ENCODE data around the gene DEDD.

DEDD gene

GRCh38 chr1:161172776-161173376 lies 40.4 kb upstream of the DEDD start:
- H3K36me3 ChIP-seq: peaks cover 49% of the 10 kb centered on the region
- TF ChIP-seq CTCF (IDR thresholded peaks at IDR 0.05; ENCODE audit: low read depth, low read length): no peak
- no peaks in the 10 kb centered on the region for H3K27me3 ChIP-seq
- no peaks in the 10 kb centered on the region for H3K9me3 ChIP-seq
- no peaks in the 10 kb centered on the region; the same call in 1 of the 2 replicates for H3K4me1 ChIP-seq
- DNase-seq: no peak
- H3K4me3 ChIP-seq (ENCODE audit: low read depth, low read length): no peak overlapping the region

DNA sequence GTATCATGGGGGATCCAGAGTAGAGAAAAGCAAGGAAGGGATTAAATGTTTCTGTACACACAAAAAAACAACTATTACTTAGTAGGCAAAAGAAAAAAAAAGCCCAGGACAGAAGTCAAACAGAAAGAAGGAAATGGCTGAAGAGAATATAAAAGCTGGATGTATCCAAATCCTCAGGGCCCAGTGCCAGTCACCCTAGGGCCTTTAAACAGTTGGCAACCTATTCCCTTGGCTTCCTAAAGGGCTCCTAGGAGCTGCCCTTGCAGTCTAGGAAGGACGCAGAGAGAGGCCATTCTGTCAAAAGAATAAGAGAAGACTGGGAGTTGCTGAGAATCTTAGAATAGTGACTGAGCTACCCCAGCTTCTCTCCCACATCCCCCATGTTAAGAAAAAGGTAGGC lies 39.9 kb upstream of the DEDD start:
- Histone ChIP-seq H3K4me3 (ENCODE audit: low read depth, low read length) (no peak overlapping the region), H3K9me3 (no peaks in the 10 kb centered on the region), H3K4me1 (no peaks in the 10 kb centered on the region), H3K36me3 (peaks cover 49% of the 10 kb centered on the region), H3K27me3 (no peaks in the 10 kb centered on the region)
- TF ChIP-seq CTCF (IDR thresholded peaks at IDR 0.05; ENCODE audit: low read depth, low read length): no peak
- no peak for DNase-seq

DNA sequence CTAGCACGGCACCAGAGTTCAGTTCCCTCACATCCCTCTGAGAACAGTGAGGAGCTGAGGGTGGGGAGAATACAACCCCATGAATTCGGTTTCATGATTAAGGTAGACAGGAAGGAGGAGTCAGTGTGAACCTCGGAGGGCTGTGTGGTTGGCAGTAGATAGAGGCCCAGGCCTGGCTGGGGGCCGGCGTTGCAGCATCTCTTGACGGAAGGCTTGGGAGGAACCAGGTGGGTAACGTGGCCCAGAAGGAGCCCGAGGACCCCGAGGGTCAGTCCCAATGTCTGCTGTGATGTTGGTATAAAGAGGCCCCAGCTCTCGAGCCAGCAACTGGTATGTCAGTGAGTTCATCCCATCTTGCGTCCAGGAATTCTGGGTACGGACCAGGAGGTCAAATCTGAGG lies 39.2 kb upstream of the DEDD start:
- H3K4me3 ChIP-seq (ENCODE audit: low read depth, low read length): no peak overlapping the region
- H3K36me3 ChIP-seq: peaks cover 49% of the 10 kb centered on the region
- H3K4me1 ChIP-seq: no peaks in the 10 kb centered on the region
- no peak for DNase-seq
- H3K9me3 ChIP-seq: no peaks in the 10 kb centered on the region
- no peak for TF ChIP-seq CTCF (IDR thresholded peaks at IDR 0.05; ENCODE audit: low read depth, low read length)
- H3K27me3 ChIP-seq: no peaks in the 10 kb centered on the region

DNA sequence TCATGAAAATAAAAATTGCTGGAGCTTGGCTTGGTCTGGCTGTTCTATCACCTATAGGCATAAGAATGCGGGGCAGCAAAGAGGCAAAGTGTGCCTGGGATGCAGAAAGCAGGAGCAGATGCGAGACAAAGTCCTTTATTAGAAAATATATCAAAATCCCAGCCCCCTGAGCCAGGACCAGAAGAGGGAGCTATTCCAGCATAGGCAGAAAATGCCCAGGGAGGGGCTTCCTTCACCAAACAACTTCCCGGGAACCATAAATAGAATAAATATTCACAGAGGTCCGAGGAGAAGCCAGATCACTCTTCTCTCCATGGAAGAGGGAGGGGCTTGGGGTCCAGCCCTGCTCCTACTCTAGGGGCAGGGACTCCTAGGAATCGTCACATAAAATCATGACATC lies 38.7 kb upstream of the DEDD start:
- Histone ChIP-seq H3K4me3 (ENCODE audit: low read depth, low read length) (no peak overlapping the region), H3K27me3 (no peaks in the 10 kb centered on the region), H3K4me1 (no peaks in the 10 kb centered on the region), H3K36me3 (peaks cover 49% of the 10 kb centered on the region), H3K9me3 (no peaks in the 10 kb centered on the region)
- TF ChIP-seq CTCF (IDR thresholded peaks at IDR 0.05; ENCODE audit: low read depth, low read length): peak; percentile 31; the same call in 1 of the 2 replicates
- no peak for DNase-seq

DNA sequence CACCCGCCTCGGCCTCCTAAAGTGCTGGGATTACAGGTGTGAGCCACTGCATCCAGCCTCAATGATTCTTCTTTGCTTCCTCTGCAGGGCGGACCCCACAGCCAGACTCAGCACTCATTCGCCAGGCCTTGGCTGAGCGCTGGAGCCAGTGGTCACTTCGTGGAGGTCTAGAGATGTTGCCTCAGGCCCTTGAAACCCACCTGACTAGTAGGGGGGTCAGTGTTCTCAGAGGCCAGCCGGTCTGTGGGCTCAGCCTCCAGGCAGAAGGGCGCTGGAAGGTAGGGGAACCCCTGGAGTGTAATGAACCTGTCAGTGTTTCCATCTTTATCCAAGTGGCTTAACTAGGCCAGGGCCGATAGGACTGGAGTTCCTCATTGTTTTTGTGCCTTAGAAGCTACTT lies 36.4 kb upstream of the DEDD start:
- H3K36me3 ChIP-seq: peaks cover 35% of the 10 kb centered on the region
- DNase-seq: no peak
- H3K4me3 ChIP-seq (ENCODE audit: low read depth, low read length): no peak overlapping the region
- no peaks in the 10 kb centered on the region for H3K27me3 ChIP-seq
- no peak for TF ChIP-seq CTCF (IDR thresholded peaks at IDR 0.05; ENCODE audit: low read depth, low read length)
- no peaks in the 10 kb centered on the region for H3K9me3 ChIP-seq
- no peaks in the 10 kb centered on the region for H3K4me1 ChIP-seq

- H3K27me3 ChIP-seq: no peaks in the 10 kb centered on the region
- H3K9me3 ChIP-seq: no peaks in the 10 kb centered on the region
- peaks cover 16% of the 10 kb centered on the region for H3K36me3 ChIP-seq
- peak overlapping the region; percentile 84 for H3K4me3 ChIP-seq (ENCODE audit: low read depth, low read length)
- H3K4me1 ChIP-seq: no peaks in the 10 kb centered on the region
- peak; percentile 48 for DNase-seq
- TF ChIP-seq CTCF (IDR thresholded peaks at IDR 0.05; ENCODE audit: low read depth, low read length): no peak
Measured at GRCh38 chr1:161166669-161167548, 34.4 kb upstream of the DEDD start.
